GM21447 (cell line): ENCODE results near the gene PLCH2.

Experiments used
- ATAC-seq: cut with Tn5 transposase; IDR thresholded peaks from one replicate; pipeline ENCODE4 v1.9.1; 2021; ENCODE audit not compliant: unreplicated experiment

PLCH2 gene

GRCh38 chr1:2498648-2499047 lies 22.6 kb downstream of the PLCH2 start:
- ATAC-seq, result no peak

- ATAC-seq, result no peak
These were observed 23.2 kb downstream of the PLCH2 start for GRCh38 chr1:2499260-2499659.

GRCh38 chr1:2499986-2500596 lies 24.0 kb downstream of the PLCH2 start:
- ATAC-seq, result no peak

- no peak for ATAC-seq
These were observed 25.1 kb downstream of the PLCH2 start for GRCh38 chr1:2501041-2501819.

- ATAC-seq, result no peak
These were observed 25.7 kb downstream of the PLCH2 start for GRCh38 chr1:2501820-2502119.

GRCh38 chr1:2502210-2502609 lies 26.1 kb downstream of the PLCH2 start:
- ATAC-seq, result no peak

GRCh38 chr1:2502661-2503553 lies 26.8 kb downstream of the PLCH2 start:
- ATAC-seq, result no peak

GRCh38 chr1:2503554-2504224 lies 27.6 kb downstream of the PLCH2 start:
- ATAC-seq, result no peak

GRCh38 chr1:2504225-2504948 lies 28.3 kb downstream of the PLCH2 start:
- no peak for ATAC-seq

GRCh38 chr1:2504949-2505272 lies 28.8 kb downstream of the PLCH2 start:
- ATAC-seq, result no peak

- ATAC-seq, result no peak
These were observed 29.4 kb downstream of the PLCH2 start for GRCh38 chr1:2505461-2505994.

GRCh38 chr1:2506007-2506860 lies 30.1 kb downstream of the PLCH2 start:
- no peak for ATAC-seq

- no peak for ATAC-seq
These were observed 30.9 kb downstream of the PLCH2 start for GRCh38 chr1:2506901-2507565.

- no peak for ATAC-seq
These were observed 31.7 kb downstream of the PLCH2 start for GRCh38 chr1:2507744-2508155.

- ATAC-seq, result no peak
These were observed 32.1 kb downstream of the PLCH2 start for GRCh38 chr1:2508180-2508579.

GRCh38 chr1:2508751-2509150 lies 32.7 kb downstream of the PLCH2 start:
- ATAC-seq, result no peak

GRCh38 chr1:2509589-2509988 lies 33.5 kb downstream of the PLCH2 start:
- ATAC-seq, result no peak

GRCh38 chr1:2510366-2511155 lies 34.5 kb downstream of the PLCH2 start:
- no peak for ATAC-seq
